K562 (cell line): ENCODE results near the gene DBP. TPM values are rescaled to one million over a fixed set of nuclear protein-coding genes. Genes with fewer than 3 reads are reported as not detected.

ENCODE experiments used
- ATF2 ChIP-seq: sonication (generic); formaldehyde crosslinking; IDR thresholded peaks from 2 replicates; pipeline ENCODE4 v1.8.1; 2022; ENCODE audit warnings: missing genetic modification reagents
- ATF3 ChIP-seq, 2 experiments: fragments of 450-650 bp in 1 of 2; sonication (generic) in 1 of 2; formaldehyde crosslinking in 1 of 2; IDR thresholded peaks in 1 of 2; conservative IDR thresholded peaks in 1 of 2; 2 replicates each; pipeline versions ENCODE4 v1.6.1 to v1.8.1; 2016 to 2023; ENCODE audit warnings: mild to moderate bottlenecking in 2 of 2, moderate library complexity in 2 of 2, inconsistent platforms in 1 of 2, missing genetic modification reagents in 1 of 2
- BCOR ChIP-seq: fragments of 450-650 bp; IDR thresholded peaks from 2 replicates; pipeline ENCODE4 v1.6.1; 2016
- CC2D1A ChIP-seq: fragments of 450-650 bp; IDR thresholded peaks from 2 replicates; pipeline ENCODE4 v1.6.1; 2017; ENCODE audit warnings: mild to moderate bottlenecking
- CTCF ChIP-seq, 3 experiments: IDR thresholded peaks in 2 of 3; conservative IDR thresholded peaks in 1 of 3; 2 replicates each; pipeline ENCODE4 v1.5.1; 2011 to 2012; ENCODE audit warnings: low read length in 3 of 3, mild to moderate bottlenecking in 3 of 3, control low read depth in 2 of 3, improper control_type of control experiment in 1 of 3, inconsistent platforms in 1 of 3, low read depth in 1 of 3, mixed read lengths in 1 of 3, moderate library complexity in 1 of 3; ENCODE audit not compliant: insufficient read depth in 2 of 3
- E2F5 ChIP-seq: sonication (generic); formaldehyde crosslinking; IDR thresholded peaks from 2 replicates; pipeline ENCODE4 v1.8.0; 2022; ENCODE audit warnings: mild to moderate bottlenecking, missing genetic modification reagents
- LEF1 ChIP-seq: fragments of 450-650 bp; IDR thresholded peaks from 2 replicates; pipeline ENCODE4 v1.6.1; 2016; ENCODE audit warnings: mild to moderate bottlenecking
- MTA2 ChIP-seq: fragments of 450-650 bp; IDR thresholded peaks from 2 replicates; pipeline ENCODE4 v1.6.1; 2016; ENCODE audit warnings: low read depth
- NONO ChIP-seq, 2 experiments: fragments of 200-400 bp in 1 of 2; fragments of 450-650 bp in 1 of 2; formaldehyde crosslinking in 1 of 2; IDR thresholded peaks; 2 replicates each; pipeline ENCODE4 v1.6.1; 2017; ENCODE audit warnings: low read depth in 2 of 2, mild to moderate bottlenecking in 2 of 2, moderate library complexity in 2 of 2, low read length in 1 of 2
- POLR2AphosphoS2 ChIP-seq: IDR thresholded peaks from 2 replicates; pipeline ENCODE4 v1.6.1; 2012; ENCODE audit warnings: low read length, improper control_type of control experiment
- PRPF4 ChIP-seq: fragments of 200-400 bp; formaldehyde crosslinking; IDR thresholded peaks from one replicate; pipeline ENCODE4 v1.6.1; 2017; ENCODE audit warnings: low read length, low read depth, mild to moderate bottlenecking; ENCODE audit not compliant: insufficient read depth, poor library complexity, severe bottlenecking
- RCOR1 ChIP-seq, 2 experiments: IDR thresholded peaks; 2 replicates each; pipeline ENCODE4 v1.6.1; 2012; ENCODE audit warnings: low read depth in 2 of 2, low read length in 2 of 2, borderline replicate concordance in 1 of 2, improper control_type of control experiment in 1 of 2
- TCF7 ChIP-seq: sonication (generic); IDR thresholded peaks from 2 replicates; pipeline ENCODE4 v1.6.1; 2016; ENCODE audit warnings: antibody characterized with exemption, borderline replicate concordance
- THAP12 ChIP-seq: fragments of 250-450 bp; sonication (Bioruptor Pico); IDR thresholded peaks from 2 replicates; pipeline ENCODE4 v1.9.0; 2021; ENCODE audit warnings: mild to moderate bottlenecking, inconsistent platforms
- ZNF143 ChIP-seq: sonication (generic); formaldehyde crosslinking; IDR thresholded peaks from 2 replicates; pipeline ENCODE4 v1.9.0; 2022; ENCODE audit warnings: mild to moderate bottlenecking, missing genetic modification reagents
- ZNF280B ChIP-seq: fragments of 250-450 bp; sonication (Bioruptor Pico); IDR thresholded peaks from 2 replicates; pipeline ENCODE4 v1.5.1; 2021; ENCODE audit warnings: mild to moderate bottlenecking
- ZNF324 ChIP-seq: fragments of 250-450 bp; sonication (Bioruptor Pico); IDR thresholded peaks from 2 replicates; pipeline ENCODE4 v1.4.0; 2020; ENCODE audit warnings: mild to moderate bottlenecking
- ZNF431 ChIP-seq: sonication (generic); formaldehyde crosslinking; IDR thresholded peaks from 2 replicates; pipeline ENCODE4 v1.8.0; 2022; ENCODE audit warnings: mild to moderate bottlenecking, missing genetic modification reagents
- ZNF699 ChIP-seq: fragments of 250-450 bp; sonication (Bioruptor Pico); IDR thresholded peaks from 2 replicates; pipeline ENCODE4 v1.8.0; 2021; ENCODE audit warnings: mild to moderate bottlenecking, moderate library complexity; ENCODE audit not compliant: insufficient replicate concordance
- polyA plus RNA-seq, 8 experiments: library from polyadenylated mRNA; depleted of rRNA in 4 of 8; stranded (reverse) in 5 of 8; unstranded in 3 of 8; fragments of >200 nt; fragmentation: Nextera tagmentation in 2 of 8; fragmentation: Illumina TruSeq in 1 of 8; extraction: Ambion mirVana in 2 of 8; extraction: Trizol in 1 of 8; gene quantifications; 2 replicates each; pipeline versions ENCODE4 v1.2.1 to v1.2.3, GENCODE V29; 2011 to 2014; ENCODE audit warnings: inconsistent platforms in 1 of 8, missing spikeins in 1 of 8
- total RNA-seq, 7 experiments: library from RNA; depleted of rRNA in 6 of 7; stranded (reverse); fragments of >200 nt in 6 of 7; fragmentation: Illumina TruSeq in 2 of 7; extraction: Trizol in 2 of 7; gene quantifications; 2 replicates each; pipeline versions ENCODE4 v1.2.1 to v1.2.3, GENCODE V29; 2011 to 2021; ENCODE audit warnings: low replicate concordance in 1 of 7

DBP gene
- total and polyA plus RNA-seq, 9 of the 15 experiments (the other 6 are each of a cell fraction or from before 2014, with no cell fraction given), result 0.25 to 5.5 (median 1.8) TPM

- TF ChIP-seq THAP12, result no peak
- TF ChIP-seq ATF3 (IDR thresholded peaks at IDR 0.05), result peak; percentile 44; the same call in 1 of the 2 replicates
- no peak for TF ChIP-seq ATF3 (CRISPR knock-in tag; conservative IDR thresholded peaks at IDR 0.05)
- TF ChIP-seq E2F5, result no peak
- no peak for TF ChIP-seq NONO (IDR thresholded peaks at IDR 0.05; ENCODE audit: low read depth in 2 of 2, low read length in 1 of 2)
- peak; percentile 40; the same call in 1 of the 2 replicates for TF ChIP-seq BCOR
- TF ChIP-seq ZNF143 (CRISPR knock-in tag), result no peak
- TF ChIP-seq ATF2 (CRISPR knock-in tag), result no peak
- no peak for TF ChIP-seq CC2D1A
- no peak for TF ChIP-seq ZNF324
- peak; percentile 10 to 45 (median 24); a peak in 3 of 6 replicates for TF ChIP-seq CTCF (IDR thresholded peaks at IDR 0.05 in 2 of 3, conservative IDR thresholded peaks at IDR 0.05 in 1 of 3; ENCODE audit: insufficient read depth in 2 of 3, low read depth in 1 of 3, low read length in 3 of 3)
- TF ChIP-seq TCF7, result 0 out of 2 replicates have a peak, but pooled peaks have one; percentile 21
- no peak for TF ChIP-seq MTA2
- no peak for TF ChIP-seq PRPF4
- TF ChIP-seq ZNF280B (CRISPR knock-in tag), result no peak
- peak; percentile 21; the same call in 1 of the 2 replicates for TF ChIP-seq LEF1
- no peak for TF ChIP-seq ZNF699 (CRISPR knock-in tag)
- peak; percentile 93 for TF ChIP-seq ZNF431 (CRISPR knock-in tag)
- TF ChIP-seq POLR2AphosphoS2, result no peak
- peak in 1 of 2 experiments; percentile 14; a peak in 1 of 4 replicates for TF ChIP-seq RCOR1 (IDR thresholded peaks at IDR 0.05; ENCODE audit: borderline replicate concordance in 1 of 2, low read depth in 2 of 2, low read length in 2 of 2)
These were observed 4.5 kb downstream of the DBP start (continued) for GRCh38 chr19:48632692-48633147.
